HL-60 (cell line): ENCODE data around the gene RPL10A.

Experiments
- CTCF ChIP-seq: IDR thresholded peaks from one replicate; pipeline ENCODE4 v1.5.1; 2011; ENCODE audit warnings: low read length, control low read depth, inconsistent platforms; ENCODE audit not compliant: insufficient read depth
- GABPA ChIP-seq: IDR thresholded peaks from 2 replicates; pipeline ENCODE4 v1.6.1; 2012; ENCODE audit warnings: low read depth
- POLR2AphosphoS5 ChIP-seq: IDR thresholded peaks from 2 replicates; pipeline ENCODE4 v1.6.1; 2012; ENCODE audit warnings: low read depth
- SPI1 ChIP-seq: IDR thresholded peaks from 2 replicates; pipeline ENCODE4 v1.6.1; 2012; ENCODE audit warnings: low read depth, mild to moderate bottlenecking, borderline replicate concordance
- TF ChIP-seq, protein P1 (sequence below): IDR thresholded peaks from 2 replicates; pipeline ENCODE4 v1.6.1; 2012; ENCODE audit warnings: low read depth; ENCODE audit not compliant: insufficient replicate concordance

DNA sequence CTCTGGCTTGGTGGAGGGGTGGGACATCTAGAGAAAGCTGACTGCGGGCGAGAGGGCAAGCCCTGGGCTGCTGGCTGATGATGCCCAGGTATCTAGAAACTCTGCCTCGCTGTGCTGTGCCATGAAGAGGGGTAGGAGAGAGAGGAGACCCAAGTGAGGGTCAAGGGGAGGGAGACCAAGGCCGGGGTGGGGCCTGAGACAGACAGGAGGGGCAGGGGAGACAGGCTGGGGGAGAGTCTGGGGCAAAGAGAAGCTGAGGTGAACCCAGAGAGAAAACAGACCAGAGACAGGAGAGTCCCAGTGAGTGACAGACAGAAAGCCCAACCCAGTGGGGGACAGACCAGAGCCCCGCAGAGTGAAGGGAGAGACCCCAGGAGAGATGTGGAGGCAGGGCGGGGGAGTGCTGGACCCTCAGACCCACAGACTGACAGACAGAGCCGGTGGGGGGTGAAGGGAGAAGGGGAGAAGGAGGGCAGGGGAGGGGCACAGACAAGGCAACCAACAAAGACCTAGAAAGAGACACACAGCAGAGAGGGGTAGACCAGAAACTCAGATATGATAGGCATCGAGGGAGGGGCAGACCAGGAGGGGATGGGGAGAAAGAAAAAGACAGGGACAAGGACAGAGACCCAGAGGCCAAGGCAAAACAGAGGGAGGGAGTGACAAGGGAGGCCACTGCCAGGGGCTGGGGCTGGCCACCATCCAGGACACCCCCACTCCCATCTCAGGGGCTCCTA, 22.8 kb downstream of the RPL10A start:
- TF ChIP-seq CTCF = no peak
- no peak for TF ChIP-seq POLR2AphosphoS5
- TF ChIP-seq, protein P1, sequence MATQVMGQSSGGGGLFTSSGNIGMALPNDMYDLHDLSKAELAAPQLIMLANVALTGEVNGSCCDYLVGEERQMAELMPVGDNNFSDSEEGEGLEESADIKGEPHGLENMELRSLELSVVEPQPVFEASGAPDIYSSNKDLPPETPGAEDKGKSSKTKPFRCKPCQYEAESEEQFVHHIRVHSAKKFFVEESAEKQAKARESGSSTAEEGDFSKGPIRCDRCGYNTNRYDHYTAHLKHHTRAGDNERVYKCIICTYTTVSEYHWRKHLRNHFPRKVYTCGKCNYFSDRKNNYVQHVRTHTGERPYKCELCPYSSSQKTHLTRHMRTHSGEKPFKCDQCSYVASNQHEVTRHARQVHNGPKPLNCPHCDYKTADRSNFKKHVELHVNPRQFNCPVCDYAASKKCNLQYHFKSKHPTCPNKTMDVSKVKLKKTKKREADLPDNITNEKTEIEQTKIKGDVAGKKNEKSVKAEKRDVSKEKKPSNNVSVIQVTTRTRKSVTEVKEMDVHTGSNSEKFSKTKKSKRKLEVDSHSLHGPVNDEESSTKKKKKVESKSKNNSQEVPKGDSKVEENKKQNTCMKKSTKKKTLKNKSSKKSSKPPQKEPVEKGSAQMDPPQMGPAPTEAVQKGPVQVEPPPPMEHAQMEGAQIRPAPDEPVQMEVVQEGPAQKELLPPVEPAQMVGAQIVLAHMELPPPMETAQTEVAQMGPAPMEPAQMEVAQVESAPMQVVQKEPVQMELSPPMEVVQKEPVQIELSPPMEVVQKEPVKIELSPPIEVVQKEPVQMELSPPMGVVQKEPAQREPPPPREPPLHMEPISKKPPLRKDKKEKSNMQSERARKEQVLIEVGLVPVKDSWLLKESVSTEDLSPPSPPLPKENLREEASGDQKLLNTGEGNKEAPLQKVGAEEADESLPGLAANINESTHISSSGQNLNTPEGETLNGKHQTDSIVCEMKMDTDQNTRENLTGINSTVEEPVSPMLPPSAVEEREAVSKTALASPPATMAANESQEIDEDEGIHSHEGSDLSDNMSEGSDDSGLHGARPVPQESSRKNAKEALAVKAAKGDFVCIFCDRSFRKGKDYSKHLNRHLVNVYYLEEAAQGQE = no peak
- no peak for TF ChIP-seq GABPA
- no peak for TF ChIP-seq SPI1
